Right atrium auricular region (tissue), 2 donors: Measurements from ENCODE around the gene USH2A. TPM values are rescaled to one million over a fixed set of nuclear protein-coding genes. Genes with fewer than 3 reads are reported as not detected.

Experiments used
- DNase-seq: peaks from one replicate; pipeline ENCODE4 v3.0.0-alpha.2; 2019; ENCODE audit warnings: low spot score
- H3K27ac ChIP-seq, 2 donors: fragments of 200-600 bp; sonication (generic); 1 replicate in 1 of 2; 2 replicates in 1 of 2; pipeline ENCODE4 v1.5.1; 2016 to 2019
- H3K27me3 ChIP-seq, 2 donors: fragments of 200-600 bp; sonication (generic); one replicate each; pipeline versions ENCODE4 v1.5.1 to v1.6.0; 2017 to 2019
- H3K36me3 ChIP-seq: fragments of 200-600 bp; sonication (generic); one replicate; pipeline ENCODE4 v1.5.1; 2016
- H3K4me1 ChIP-seq, 2 donors: fragments of 200-600 bp; sonication (generic); one replicate each; pipeline versions ENCODE4 v1.5.1 to v1.6.0; 2017 to 2019
- H3K4me3 ChIP-seq, 2 donors: fragments of 200-600 bp; sonication (generic); 1 replicate in 1 of 2; 2 replicates in 1 of 2; pipeline ENCODE4 v1.5.1; 2017 to 2019; ENCODE audit warnings: mild to moderate bottlenecking in 1 of 2, moderate library complexity in 1 of 2
- H3K9me3 ChIP-seq, 2 donors: fragments of 200-600 bp; sonication (generic); one replicate each; pipeline ENCODE4 v1.5.1; 2019
- CTCF ChIP-seq, 2 donors: fragments of 200-600 bp; sonication (generic); IDR thresholded peaks; one replicate each; pipeline ENCODE4 v1.5.1; 2019; ENCODE audit warnings: antibody characterized with exemption in 2 of 2
- total RNA-seq, 2 donors: library from RNA; depleted of rRNA; stranded (reverse); fragments of >200 nt; gene quantifications; one replicate each; pipeline ENCODE4 v1.1.0, GENCODE V29; 2016

The USH2A gene
- total RNA-seq, 2 donors from 2014 or later: 2.4 to 5.6 TPM

GRCh38 chr1:216425577-216425976, 2.3 kb upstream of the USH2A start:
- Histone ChIP-seq H3K27ac (no peak overlapping the region), H3K4me1 (no peaks in the 10 kb centered on the region), H3K4me3 (no peak overlapping the region), H3K27me3 (no peaks in the 10 kb centered on the region), H3K36me3 (no peaks in the 10 kb centered on the region), H3K9me3 (no peaks in the 10 kb centered on the region)
- no peak for TF ChIP-seq CTCF (IDR thresholded peaks at IDR 0.05)
- no peak for DNase-seq

GRCh38 chr1:216420746-216421145, 2.5 kb downstream of the USH2A start:
- H3K4me1 ChIP-seq: no peaks in the 10 kb centered on the region
- no peak for DNase-seq
- H3K27me3 ChIP-seq: no peaks in the 10 kb centered on the region
- no peaks in the 10 kb centered on the region for H3K9me3 ChIP-seq
- TF ChIP-seq CTCF (IDR thresholded peaks at IDR 0.05): no peak
- H3K4me3 ChIP-seq: no peak overlapping the region
- H3K27ac ChIP-seq: no peak overlapping the region
- H3K36me3 ChIP-seq: no peaks in the 10 kb centered on the region

- Histone ChIP-seq H3K9me3 (no peaks in the 10 kb centered on the region), H3K36me3 (no peaks in the 10 kb centered on the region), H3K4me3 (no peak overlapping the region), H3K27me3 (no peaks in the 10 kb centered on the region), H3K4me1 (no peaks in the 10 kb centered on the region), H3K27ac (no peak overlapping the region)
- no peak for TF ChIP-seq CTCF (IDR thresholded peaks at IDR 0.05)
- DNase-seq: no peak
Observed at GRCh38 chr1:216420263-216420662, 3.0 kb downstream of the USH2A start.

- TF ChIP-seq CTCF (IDR thresholded peaks at IDR 0.05): no peak
- no peaks in the 10 kb centered on the region for H3K27me3 ChIP-seq
Observed at GRCh38 chr1:216416488-216416887, 6.8 kb downstream of the USH2A start.

GRCh38 chr1:216410026-216410425, 13.2 kb downstream of the USH2A start:
- no peak for TF ChIP-seq CTCF (IDR thresholded peaks at IDR 0.05)
- Histone ChIP-seq H3K4me3 (no peak overlapping the region), H3K27ac (no peak overlapping the region), H3K27me3 (no peaks in the 10 kb centered on the region), H3K36me3 (no peaks in the 10 kb centered on the region), H3K4me1 (no peaks in the 10 kb centered on the region), H3K9me3 (no peaks in the 10 kb centered on the region)
- DNase-seq: no peak

More at GRCh38 chr1:216416488-216416887, 6.8 kb downstream of the USH2A start:
- Histone ChIP-seq H3K9me3 (no peaks in the 10 kb centered on the region), H3K4me3 (no peak overlapping the region), H3K27ac (no peak overlapping the region), H3K4me1 (no peaks in the 10 kb centered on the region), H3K36me3 (no peaks in the 10 kb centered on the region)
- DNase-seq: no peak

- Histone ChIP-seq H3K36me3 (no peaks in the 10 kb centered on the region), H3K9me3 (no peaks in the 10 kb centered on the region), H3K27ac (no peak overlapping the region), H3K27me3 (no peaks in the 10 kb centered on the region), H3K4me3 (no peak overlapping the region), H3K4me1 (no peaks in the 10 kb centered on the region)
- no peak for DNase-seq
- TF ChIP-seq CTCF (IDR thresholded peaks at IDR 0.05): no peak
Observed at GRCh38 chr1:216390956-216391355, 32.3 kb downstream of the USH2A start.
